Measurements from ENCODE around the gene ZNF280B. TPM values are rescaled to one million over a fixed set of nuclear protein-coding genes. Genes with fewer than 3 reads are reported as not detected.

Gene ZNF280B
- total RNA-seq, 1 experiment from 2014 or later, result 7.7 TPM

DNA sequence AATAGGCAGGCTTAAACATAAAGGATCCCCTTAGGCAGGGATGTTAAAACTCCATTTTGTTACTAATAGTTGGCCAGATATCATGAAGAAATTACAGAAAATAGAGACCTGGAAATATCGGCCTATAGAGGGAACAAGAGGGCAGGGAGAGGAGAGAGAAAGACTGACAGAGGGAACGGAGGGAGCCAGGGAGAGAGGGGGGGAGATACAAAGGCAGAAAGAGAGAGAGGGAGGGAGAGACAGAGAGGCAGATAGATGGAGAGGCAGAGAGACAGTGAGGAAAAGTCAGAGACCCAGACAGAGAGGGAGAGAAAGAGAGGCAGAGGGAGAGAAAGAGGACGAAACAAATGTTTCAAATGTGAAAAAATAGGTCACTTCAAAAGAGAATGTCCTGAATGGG, 53.5 kb downstream of the ZNF280B start:
- Histone ChIP-seq H3K4me3 (ENCODE audit: low read depth, low read length, poor library complexity, severe bottlenecking) (no peak overlapping the region), H3K27ac (ENCODE audit: low read depth, low read length, poor library complexity, severe bottlenecking) (no peak overlapping the region), H3K9me3 (ENCODE audit: low read depth, low read length, poor library complexity, severe bottlenecking) (peaks cover 20% of the 10 kb centered on the region), H3K36me3 (ENCODE audit: insufficient read depth, low read length, poor library complexity, severe bottlenecking) (no peaks in the 10 kb centered on the region), H3K4me1 (ENCODE audit: insufficient read depth, low read length, poor library complexity, severe bottlenecking) (no peaks in the 10 kb centered on the region), H3K27me3 (replicated peaks; ENCODE audit: insufficient read depth, low read depth, low read length, poor library complexity) (peaks cover 49% of the 10 kb centered on the region)
- intact Hi-C loops (cut with micrococcal nuclease; ENCODE audit: unreplicated experiment), result loop anchor here (10.0 kb wide), 1 partner anchor 240 kb away; no protein-coding TSS in a partner anchor
- no TSS peak for BruUV-seq (replicated peaks)
- CTCF ChIA-PET, result no interaction called here
- POLR2A ChIA-PET (ENCODE audit: low non-redundant PET), result no interaction called here
- no peak for DNase-seq (ENCODE audit: low spot score)
- TF ChIP-seq, protein P1, sequence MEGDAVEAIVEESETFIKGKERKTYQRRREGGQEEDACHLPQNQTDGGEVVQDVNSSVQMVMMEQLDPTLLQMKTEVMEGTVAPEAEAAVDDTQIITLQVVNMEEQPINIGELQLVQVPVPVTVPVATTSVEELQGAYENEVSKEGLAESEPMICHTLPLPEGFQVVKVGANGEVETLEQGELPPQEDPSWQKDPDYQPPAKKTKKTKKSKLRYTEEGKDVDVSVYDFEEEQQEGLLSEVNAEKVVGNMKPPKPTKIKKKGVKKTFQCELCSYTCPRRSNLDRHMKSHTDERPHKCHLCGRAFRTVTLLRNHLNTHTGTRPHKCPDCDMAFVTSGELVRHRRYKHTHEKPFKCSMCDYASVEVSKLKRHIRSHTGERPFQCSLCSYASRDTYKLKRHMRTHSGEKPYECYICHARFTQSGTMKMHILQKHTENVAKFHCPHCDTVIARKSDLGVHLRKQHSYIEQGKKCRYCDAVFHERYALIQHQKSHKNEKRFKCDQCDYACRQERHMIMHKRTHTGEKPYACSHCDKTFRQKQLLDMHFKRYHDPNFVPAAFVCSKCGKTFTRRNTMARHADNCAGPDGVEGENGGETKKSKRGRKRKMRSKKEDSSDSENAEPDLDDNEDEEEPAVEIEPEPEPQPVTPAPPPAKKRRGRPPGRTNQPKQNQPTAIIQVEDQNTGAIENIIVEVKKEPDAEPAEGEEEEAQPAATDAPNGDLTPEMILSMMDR (conservative IDR thresholded peaks at IDR 0.05; ENCODE audit: low read depth, low read length), result no peak
- TF ChIP-seq EZH2 (IDR thresholded peaks at IDR 0.05; ENCODE audit: borderline replicate concordance, low read depth, low read length, poor library complexity, severe bottlenecking), result no peak

DNA sequence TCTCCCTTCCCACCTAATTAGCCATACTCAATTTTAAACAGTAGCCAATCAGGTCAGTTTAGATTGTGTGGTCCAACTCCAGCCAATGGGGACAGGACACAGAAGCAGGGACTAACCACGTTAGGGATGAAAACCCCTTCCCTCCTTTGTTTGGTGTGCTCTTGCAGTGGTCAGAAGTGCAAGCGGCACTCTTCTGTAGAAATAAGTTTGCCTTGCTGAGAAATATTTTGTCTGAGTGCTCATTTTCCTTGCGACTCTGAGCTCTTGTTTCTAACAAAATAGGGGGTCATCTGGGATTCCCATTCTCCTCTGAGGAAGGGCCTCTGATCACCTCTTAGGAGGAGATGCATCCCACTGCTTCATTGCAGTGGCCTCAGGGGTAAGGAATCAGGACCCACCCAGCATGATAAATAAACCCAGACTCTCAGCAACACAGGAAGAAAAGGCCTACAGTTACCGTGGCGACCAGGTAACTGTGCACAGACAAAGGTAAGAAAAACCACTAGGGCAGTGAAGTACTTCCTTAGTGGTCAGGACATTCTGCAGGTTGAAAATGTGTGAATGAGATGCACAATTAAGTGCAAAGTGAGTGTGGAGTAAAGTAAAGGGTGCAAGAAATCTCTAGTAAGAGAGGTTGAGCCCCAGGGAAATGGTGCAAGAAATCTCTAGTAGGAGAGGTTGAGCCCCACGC, 55.4 kb downstream of the ZNF280B start:
- no peak overlapping the region for H3K27ac ChIP-seq (ENCODE audit: low read depth, low read length, poor library complexity, severe bottlenecking)
- no peaks in the 10 kb centered on the region for H3K4me1 ChIP-seq (ENCODE audit: insufficient read depth, low read length, poor library complexity, severe bottlenecking)
- ChIA-PET POLR2A (ENCODE audit: low non-redundant PET) (no interaction called here), CTCF (no interaction called here)
- peaks cover 10% of the 10 kb centered on the region for H3K9me3 ChIP-seq (ENCODE audit: low read depth, low read length, poor library complexity, severe bottlenecking)
- DNase-seq (ENCODE audit: low spot score), result no peak
- intact Hi-C loops (cut with micrococcal nuclease; ENCODE audit: unreplicated experiment), result loop anchor here (10.0 kb wide), 1 partner anchor 242 kb away; no protein-coding TSS in a partner anchor
- BruUV-seq (replicated peaks), result no TSS peak
- no peaks in the 10 kb centered on the region for H3K36me3 ChIP-seq (ENCODE audit: insufficient read depth, low read length, poor library complexity, severe bottlenecking)
- H3K27me3 ChIP-seq (replicated peaks; ENCODE audit: insufficient read depth, low read depth, low read length, poor library complexity), result peaks cover 67% of the 10 kb centered on the region
- no peak for TF ChIP-seq EZH2 (IDR thresholded peaks at IDR 0.05; ENCODE audit: borderline replicate concordance, low read depth, low read length, poor library complexity, severe bottlenecking)
- TF ChIP-seq, protein P1 (conservative IDR thresholded peaks at IDR 0.05; ENCODE audit: low read depth, low read length), result no peak
- no peak overlapping the region for H3K4me3 ChIP-seq (ENCODE audit: low read depth, low read length, poor library complexity, severe bottlenecking)

DNA sequence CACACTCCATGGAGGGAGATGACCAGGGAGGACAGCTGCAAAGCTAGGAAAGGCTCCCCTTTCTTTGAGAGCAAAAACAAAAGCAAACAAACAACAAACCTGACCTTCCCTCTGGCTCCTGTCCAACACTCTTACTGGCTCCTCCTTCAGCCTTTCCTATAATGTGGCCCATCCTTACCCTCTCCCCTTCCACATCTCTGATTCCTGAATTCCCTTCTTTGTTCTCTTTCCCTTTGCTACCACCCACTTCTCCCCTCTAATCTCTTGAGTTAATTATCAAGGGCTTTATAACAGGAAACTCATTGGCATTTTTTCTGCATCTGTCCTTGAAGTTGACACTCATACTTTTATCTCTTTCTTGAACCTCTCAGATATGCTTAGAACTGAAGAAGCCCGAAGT, 56.3 kb downstream of the ZNF280B start:
- no TSS peak for BruUV-seq (replicated peaks)
- TF ChIP-seq, protein P1 (conservative IDR thresholded peaks at IDR 0.05; ENCODE audit: low read depth, low read length), result no peak
- TF ChIP-seq EZH2 (IDR thresholded peaks at IDR 0.05; ENCODE audit: borderline replicate concordance, low read depth, low read length, poor library complexity, severe bottlenecking), result no peak
- ChIA-PET POLR2A (ENCODE audit: low non-redundant PET) (no interaction called here), CTCF (interaction anchor here (1.0 kb wide), 1 partner anchor 29 kb away, joined by 28 read pairs; no protein-coding TSS in a partner anchor)
- Histone ChIP-seq H3K27ac (ENCODE audit: low read depth, low read length, poor library complexity, severe bottlenecking) (no peak overlapping the region), H3K9me3 (ENCODE audit: low read depth, low read length, poor library complexity, severe bottlenecking) (peaks cover 10% of the 10 kb centered on the region), H3K4me3 (ENCODE audit: low read depth, low read length, poor library complexity, severe bottlenecking) (no peak overlapping the region), H3K27me3 (replicated peaks; ENCODE audit: insufficient read depth, low read depth, low read length, poor library complexity) (peaks cover 77% of the 10 kb centered on the region), H3K36me3 (ENCODE audit: insufficient read depth, low read length, poor library complexity, severe bottlenecking) (no peaks in the 10 kb centered on the region), H3K4me1 (ENCODE audit: insufficient read depth, low read length, poor library complexity, severe bottlenecking) (no peaks in the 10 kb centered on the region)
- intact Hi-C loops (cut with micrococcal nuclease; ENCODE audit: unreplicated experiment), result loop anchor here (10.0 kb wide), 1 partner anchor 243 kb away; no protein-coding TSS in a partner anchor
- DNase-seq (ENCODE audit: low spot score), result no peak

All from A673 (cell line).